Lung (tissue), 12 donors: ENCODE results near the gene ZNF506. TPM values are rescaled to one million over a fixed set of nuclear protein-coding genes. Genes with fewer than 3 reads are reported as not detected.
"Not testable (repeated sequence)": the region's sequence is repeated elsewhere in the genome, so short reads cannot be mapped to it uniquely, and the experiment has no call there.

Experiments
- ATAC-seq: fragments of 200-7000 bp; cut with Tn5 transposase; one replicate; pipeline ENCODE4 v1.9.1; 2020; ENCODE audit warnings: moderate number of reproducible peaks; ENCODE audit not compliant: insufficient read depth, low FRiP score
- DNase-seq, 3 donors: peaks; one replicate each; pipeline ENCODE4 v3.0.0-alpha.2; 2013 to 2017
- H3K27ac ChIP-seq, 2 donors: one replicate each; pipeline ENCODE4 v1.5.1; 2013; ENCODE audit warnings: mild to moderate bottlenecking in 2 of 2, moderate library complexity in 2 of 2, control low read depth in 1 of 2, inconsistent platforms in 1 of 2, low read depth in 1 of 2, low read length in 1 of 2
- H3K27me3 ChIP-seq, 3 donors: one replicate each; pipeline ENCODE4 v1.5.1; 2013; ENCODE audit warnings: low read length in 2 of 3; ENCODE audit not compliant: control insufficient read depth in 3 of 3, insufficient read depth in 3 of 3
- H3K36me3 ChIP-seq, 4 donors: one replicate each; pipeline ENCODE4 v1.5.1; 2013; ENCODE audit warnings: low read length in 4 of 4, mild to moderate bottlenecking in 1 of 4, moderate library complexity in 1 of 4; ENCODE audit not compliant: control insufficient read depth in 4 of 4, insufficient read depth in 4 of 4
- H3K4me1 ChIP-seq, 5 donors: one replicate each; pipeline ENCODE4 v1.5.1; 2013; ENCODE audit warnings: low read length in 5 of 5, mild to moderate bottlenecking in 2 of 5, moderate library complexity in 1 of 5; ENCODE audit not compliant: control insufficient read depth in 5 of 5, insufficient read depth in 5 of 5
- H3K4me3 ChIP-seq: one replicate; pipeline ENCODE4 v1.5.1; 2013; ENCODE audit warnings: mild to moderate bottlenecking, control low read depth, moderate library complexity
- H3K9ac ChIP-seq, 2 donors: one replicate each; pipeline ENCODE4 v1.5.1; 2013; ENCODE audit warnings: low read length in 2 of 2, control low read depth in 1 of 2; ENCODE audit not compliant: insufficient read depth in 1 of 2
- H3K9me3 ChIP-seq, 4 donors: one replicate each; pipeline ENCODE4 v1.5.1; 2013; ENCODE audit warnings: low read length in 3 of 4, mild to moderate bottlenecking in 1 of 4, moderate library complexity in 1 of 4; ENCODE audit not compliant: control insufficient read depth in 4 of 4, insufficient read depth in 3 of 4
- CTCF ChIP-seq: IDR thresholded peaks from 2 replicates; pipeline ENCODE4 v1.5.1; 2012; ENCODE audit warnings: mild to moderate bottlenecking; ENCODE audit errors: control extremely low read depth, extremely low read depth
- WGBS, 2 donors: extraction: QIAGEN DNeasy Blood & Tissue Kit; methylation state at CpG; one replicate each; pipeline ENCODE4 v1.1.7; 2013; 5-methylcytosine and 5-hydroxymethylcytosine counted together
- polyA plus RNA-seq, 2 donors: library from polyadenylated mRNA; stranded (reverse); fragments of 200-250 nt; gene quantifications; one replicate each; pipeline ENCODE4 v1.2.1, GENCODE V29; 2013
- total RNA-seq, 2 donors: library from RNA; depleted of rRNA in 1 of 2; stranded (reverse); fragments of >200 nt in 1 of 2; gene quantifications; one replicate each; pipeline ENCODE4 v1.2.1, GENCODE V29; 2014 to 2021
- donor health status: control.
- donor health status: control.
- donor health status: Bipolar disorder and iron deficiency.
- donor health status: healthy.
- donor health status: DM: yes; HTN: yes; CAD: no.

The ZNF506 gene
- total and polyA plus RNA-seq, 4 donors = 4.6 to 59.4 (median 12.1) TPM

DNA sequence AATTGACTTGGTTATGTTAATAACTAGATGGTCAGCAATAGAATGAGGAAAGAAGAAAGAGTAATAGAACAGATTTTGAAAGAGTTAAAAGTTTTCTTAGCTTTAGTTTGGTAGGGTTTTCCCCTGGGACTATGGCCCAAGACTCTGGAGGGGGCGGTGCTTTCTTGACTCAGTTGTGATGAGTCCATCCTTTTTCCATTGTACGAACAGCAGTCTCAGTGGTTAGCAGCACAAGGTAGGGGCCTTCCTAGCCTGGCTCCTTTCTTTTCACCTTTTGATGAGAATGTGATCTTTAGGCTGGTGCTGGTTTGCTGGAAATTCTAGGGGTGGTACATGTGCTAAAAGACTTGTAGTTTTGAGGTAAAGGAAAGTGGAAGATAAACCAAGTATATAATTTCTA, 38.8 kb downstream of the ZNF506 start:
- TF ChIP-seq CTCF = no peak
- no peaks in the 10 kb centered on the region for H3K27me3 ChIP-seq
- peaks cover 0 to 18% (median 0%) of the 10 kb centered on the region in 4 donors for H3K9me3 ChIP-seq
- H3K9ac ChIP-seq = no peak overlapping the region
- ATAC-seq = no peak
- no peak for DNase-seq
- no peak overlapping the region for H3K4me3 ChIP-seq
- peaks cover 0 to 10% (median 3%) of the 10 kb centered on the region in 4 donors for H3K36me3 ChIP-seq
- peaks cover 0 to 4% (median 0%) of the 10 kb centered on the region in 5 donors for H3K4me1 ChIP-seq
- H3K27ac ChIP-seq = no peak overlapping the region
- WGBS, 2 donors = 88 to 97% methylated on average over 2 of the region's 2 CpGs

- WGBS, 2 donors = 72 to 82% methylated on average over 6 of the region's 6 CpGs
Measured at GRCh38 chr19:19781791-19782190, 39.8 kb downstream of the ZNF506 start.

DNA sequence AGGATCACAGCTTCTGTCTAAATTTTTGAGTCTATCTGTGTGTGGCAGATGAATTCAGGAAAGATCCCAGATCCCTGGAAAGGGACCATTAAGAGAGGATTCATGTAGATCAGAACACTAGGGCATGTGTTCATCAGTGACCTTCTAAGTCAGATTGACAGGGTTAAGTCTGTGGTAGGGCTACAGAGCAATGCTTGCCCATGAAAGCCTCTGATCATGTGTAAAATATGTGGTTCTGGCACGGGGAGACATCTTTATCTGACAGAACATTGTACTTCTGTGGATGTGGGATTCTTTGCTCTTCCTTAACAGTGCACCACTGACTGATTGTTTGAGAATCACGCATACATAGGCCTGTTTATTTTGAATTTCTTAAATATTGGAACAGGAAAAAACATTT, 42.9 kb downstream of the ZNF506 start:
- H3K4me1 ChIP-seq = peaks cover 0 to 18% (median 7%) of the 10 kb centered on the region in 5 donors

More at GRCh38 chr19:19781791-19782190, 39.8 kb downstream of the ZNF506 start:
- not testable (repeated sequence) for H3K4me3 ChIP-seq, ATAC-seq, H3K27ac ChIP-seq, H3K27me3 ChIP-seq, H3K36me3 ChIP-seq, H3K4me1 ChIP-seq, H3K9ac ChIP-seq
- H3K9me3 ChIP-seq = peaks cover 0 to 13% (median 0%) of the 10 kb centered on the region in 4 donors
- peak in 2 of 3 donors; percentile 22 to 65 for DNase-seq

GRCh38 chr19:19777692-19778091, 43.9 kb downstream of the ZNF506 start:
- Histone ChIP-seq H3K27ac (no peak overlapping the region), H3K9me3 (peaks cover 0 to 2% (median 0%) of the 10 kb centered on the region in 4 donors), H3K4me3 (no peak overlapping the region), H3K9ac (no peak overlapping the region), H3K27me3 (no peaks in the 10 kb centered on the region), H3K36me3 (peaks cover 0 to under 1% (median 0%) of the 10 kb centered on the region in 4 donors), H3K4me1 (peaks cover 0 to 18% (median 7%) of the 10 kb centered on the region in 5 donors)
- WGBS, 2 donors = 80 to 90% methylated on average over 5 of the region's 5 CpGs
- DNase-seq (no peak), ATAC-seq (no peak)
- TF ChIP-seq CTCF = no peak

More for the DNA sequence above, 42.9 kb downstream of the ZNF506 start:
- Histone ChIP-seq H3K36me3 (peaks cover 0 to 2% (median 0%) of the 10 kb centered on the region in 4 donors), H3K4me3 (no peak overlapping the region), H3K27me3 (no peaks in the 10 kb centered on the region), H3K27ac (no peak overlapping the region), H3K9ac (no peak overlapping the region), H3K9me3 (peaks cover 0 to 4% (median 0%) of the 10 kb centered on the region in 4 donors)
- no peak for TF ChIP-seq CTCF
- ATAC-seq (no peak), DNase-seq (no peak)
- WGBS, 2 donors = 76 to 87% methylated on average over 2 of the region's 2 CpGs
